ENCODE results near the gene CACHD1. TPM values are rescaled to one million over a fixed set of nuclear protein-coding genes. Genes with fewer than 3 reads are reported as not detected.

CACHD1 gene
- total RNA-seq, 1 experiment from 2014 or later, result 8.4 TPM

DNA sequence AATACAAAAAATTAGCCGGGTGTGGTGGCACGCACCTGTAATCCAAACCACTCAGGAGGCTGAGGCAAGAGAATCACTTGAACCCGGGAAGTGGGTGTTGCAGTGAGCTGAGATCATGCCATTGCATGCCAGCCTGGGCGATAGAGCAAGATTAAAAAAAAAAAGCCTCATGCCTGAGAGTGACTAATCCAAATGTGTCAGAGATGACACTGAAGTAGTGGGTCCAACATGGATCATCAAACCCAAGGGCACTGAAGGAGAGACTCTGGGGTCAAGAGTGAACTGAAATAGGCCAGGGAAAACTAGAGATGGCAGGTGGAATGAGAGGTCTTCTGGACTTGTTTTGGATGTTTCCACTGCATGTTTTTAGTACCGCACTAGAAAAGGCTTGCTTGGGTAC is 10.2 kb upstream of the CACHD1 start:
- Histone ChIP-seq H3K9ac (ENCODE audit: low read length) (no peak overlapping the region), H3K79me2 (ENCODE audit: insufficient read depth, low read length) (no peaks in the 10 kb centered on the region), H3K9me3 (ENCODE audit: control insufficient read depth in 1 of 2, insufficient read depth in 1 of 2, low read depth in 1 of 2, low read length in 2 of 2) (no peaks in the 10 kb centered on the region), H4K20me1 (ENCODE audit: insufficient read depth) (no peaks in the 10 kb centered on the region), H3K4me2 (ENCODE audit: low read length) (no peak overlapping the region), H3K27me3 (ENCODE audit: insufficient read depth, low read length) (no peaks in the 10 kb centered on the region), H3K9me2 (ENCODE audit: insufficient read depth) (no peaks in the 10 kb centered on the region), H3K27ac (ENCODE audit: low read depth, low read length) (no peak overlapping the region), H3K4me3 (replicated peaks in 1 of 2; ENCODE audit: low read depth in 1 of 2, low read length in 2 of 2) (no peak overlapping the region), H3K36me3 (ENCODE audit: control insufficient read depth in 1 of 2, insufficient read depth in 2 of 2, low read length in 2 of 2) (no peaks in the 10 kb centered on the region), H2AFZ (ENCODE audit: low read depth, low read length, poor library complexity, severe bottlenecking) (no peak overlapping the region), H3K4me1 (ENCODE audit: control insufficient read depth in 1 of 2, insufficient read depth in 2 of 2, low read length in 2 of 2) (no peaks in the 10 kb centered on the region)
- no peak for TF ChIP-seq SP1 (IDR thresholded peaks at IDR 0.05; ENCODE audit: low read depth)
- TF ChIP-seq RAD21 (IDR thresholded peaks at IDR 0.05; ENCODE audit: low read depth), result no peak
- no peak for TF ChIP-seq ZFX (IDR thresholded peaks at IDR 0.05)
- TF ChIP-seq, protein P1, sequence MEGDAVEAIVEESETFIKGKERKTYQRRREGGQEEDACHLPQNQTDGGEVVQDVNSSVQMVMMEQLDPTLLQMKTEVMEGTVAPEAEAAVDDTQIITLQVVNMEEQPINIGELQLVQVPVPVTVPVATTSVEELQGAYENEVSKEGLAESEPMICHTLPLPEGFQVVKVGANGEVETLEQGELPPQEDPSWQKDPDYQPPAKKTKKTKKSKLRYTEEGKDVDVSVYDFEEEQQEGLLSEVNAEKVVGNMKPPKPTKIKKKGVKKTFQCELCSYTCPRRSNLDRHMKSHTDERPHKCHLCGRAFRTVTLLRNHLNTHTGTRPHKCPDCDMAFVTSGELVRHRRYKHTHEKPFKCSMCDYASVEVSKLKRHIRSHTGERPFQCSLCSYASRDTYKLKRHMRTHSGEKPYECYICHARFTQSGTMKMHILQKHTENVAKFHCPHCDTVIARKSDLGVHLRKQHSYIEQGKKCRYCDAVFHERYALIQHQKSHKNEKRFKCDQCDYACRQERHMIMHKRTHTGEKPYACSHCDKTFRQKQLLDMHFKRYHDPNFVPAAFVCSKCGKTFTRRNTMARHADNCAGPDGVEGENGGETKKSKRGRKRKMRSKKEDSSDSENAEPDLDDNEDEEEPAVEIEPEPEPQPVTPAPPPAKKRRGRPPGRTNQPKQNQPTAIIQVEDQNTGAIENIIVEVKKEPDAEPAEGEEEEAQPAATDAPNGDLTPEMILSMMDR (IDR thresholded peaks at IDR 0.05 in 2 of 3, conservative IDR thresholded peaks at IDR 0.05 in 1 of 3; ENCODE audit: borderline replicate concordance in 1 of 3, insufficient read depth in 1 of 3, low read depth in 2 of 3, low read length in 2 of 3), result no peak
- TF ChIP-seq TCF7L2 (IDR thresholded peaks at IDR 0.05; ENCODE audit: borderline replicate concordance, extremely low read depth, insufficient read depth, insufficient read length), result no peak
- ATAC-seq, result no peak
- POLR2A ChIA-PET, result no interaction called here
- no peak for DNase-seq (ENCODE audit: low read depth, low spot score)
- intact Hi-C loops (cut with micrococcal nuclease), result no loop called here
- BruUV-seq (replicated peaks), result no TSS peak
- RAD21 ChIA-PET (ENCODE audit: low non-redundant PET in 1 of 2, low total read pairs in 2 of 2, uncharacterized antibody in 2 of 2, unreplicated experiment in 2 of 2), result no interaction called here
- CTCF ChIA-PET, result no interaction called here

DNA sequence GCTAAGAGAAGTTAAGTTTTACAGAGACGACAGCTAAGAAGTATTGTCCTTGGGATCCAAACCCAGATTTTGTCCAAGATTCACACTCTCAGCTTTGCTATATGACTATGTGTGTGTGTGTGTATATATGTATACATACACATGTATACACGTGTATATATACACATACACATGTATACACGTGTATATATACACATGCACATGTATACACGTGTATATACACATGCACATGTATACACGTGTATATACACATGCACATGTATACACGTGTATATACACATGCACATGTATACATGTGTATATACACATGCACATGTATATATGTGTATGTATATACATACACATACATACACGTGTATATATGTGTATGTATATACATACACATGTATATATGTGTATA is 3.9 kb upstream of the CACHD1 start:
- H3K79me2 ChIP-seq (ENCODE audit: insufficient read depth, low read length), result no peaks in the 10 kb centered on the region
- H3K9ac ChIP-seq (ENCODE audit: low read length), result no peak overlapping the region
- ChIA-PET RAD21 (ENCODE audit: low non-redundant PET in 1 of 2, low total read pairs in 2 of 2, uncharacterized antibody in 2 of 2, unreplicated experiment in 2 of 2) (no interaction called here), CTCF (no interaction called here), POLR2A (no interaction called here)
- DNase-seq (ENCODE audit: low read depth, low spot score) (no peak), ATAC-seq (no peak)
- no peak overlapping the region for H3K4me2 ChIP-seq (ENCODE audit: low read length)
- no peaks in the 10 kb centered on the region for H3K36me3 ChIP-seq (ENCODE audit: control insufficient read depth in 1 of 2, insufficient read depth in 2 of 2, low read length in 2 of 2)
- no peak overlapping the region for H3K27ac ChIP-seq (ENCODE audit: low read depth, low read length)
- no peaks in the 10 kb centered on the region for H3K9me3 ChIP-seq (ENCODE audit: control insufficient read depth in 1 of 2, insufficient read depth in 1 of 2, low read depth in 1 of 2, low read length in 2 of 2)
- no peak overlapping the region for H3K4me3 ChIP-seq (replicated peaks in 1 of 2; ENCODE audit: low read depth in 1 of 2, low read length in 2 of 2)
- intact Hi-C loops (cut with micrococcal nuclease), result no loop called here
- no peaks in the 10 kb centered on the region for H3K9me2 ChIP-seq (ENCODE audit: insufficient read depth)
- H3K4me1 ChIP-seq (ENCODE audit: control insufficient read depth in 1 of 2, insufficient read depth in 2 of 2, low read length in 2 of 2), result peaks cover 0 to 6% of the 10 kb centered on the region in 2 experiments; a peak in 2 of 4 replicates
- no TSS peak for BruUV-seq (replicated peaks)
- H2AFZ ChIP-seq (ENCODE audit: low read depth, low read length, poor library complexity, severe bottlenecking), result no peak overlapping the region
- H4K20me1 ChIP-seq (ENCODE audit: insufficient read depth), result no peaks in the 10 kb centered on the region
- H3K27me3 ChIP-seq (ENCODE audit: insufficient read depth, low read length), result no peaks in the 10 kb centered on the region
- TF ChIP-seq FOSL1 (IDR thresholded peaks at IDR 0.05; ENCODE audit: low read depth) (no peak), TCF7L2 (IDR thresholded peaks at IDR 0.05; ENCODE audit: borderline replicate concordance, extremely low read depth, insufficient read depth, insufficient read length) (no peak), EZH2phosphoT487 (IDR thresholded peaks at IDR 0.05; ENCODE audit: borderline replicate concordance) (no peak), SP1 (IDR thresholded peaks at IDR 0.05; ENCODE audit: low read depth) (no peak), EGR1 (IDR thresholded peaks at IDR 0.05; ENCODE audit: low read depth) (no peak), ZFX (IDR thresholded peaks at IDR 0.05) (no peak), CBX3 (IDR thresholded peaks at IDR 0.05; ENCODE audit: low read depth) (no peak), JUND (IDR thresholded peaks at IDR 0.05) (no peak)
- TF ChIP-seq, protein P2, sequence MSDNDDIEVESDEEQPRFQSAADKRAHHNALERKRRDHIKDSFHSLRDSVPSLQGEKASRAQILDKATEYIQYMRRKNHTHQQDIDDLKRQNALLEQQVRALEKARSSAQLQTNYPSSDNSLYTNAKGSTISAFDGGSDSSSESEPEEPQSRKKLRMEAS (IDR thresholded peaks at IDR 0.05), result no peak
- TF ChIP-seq, protein P3, sequence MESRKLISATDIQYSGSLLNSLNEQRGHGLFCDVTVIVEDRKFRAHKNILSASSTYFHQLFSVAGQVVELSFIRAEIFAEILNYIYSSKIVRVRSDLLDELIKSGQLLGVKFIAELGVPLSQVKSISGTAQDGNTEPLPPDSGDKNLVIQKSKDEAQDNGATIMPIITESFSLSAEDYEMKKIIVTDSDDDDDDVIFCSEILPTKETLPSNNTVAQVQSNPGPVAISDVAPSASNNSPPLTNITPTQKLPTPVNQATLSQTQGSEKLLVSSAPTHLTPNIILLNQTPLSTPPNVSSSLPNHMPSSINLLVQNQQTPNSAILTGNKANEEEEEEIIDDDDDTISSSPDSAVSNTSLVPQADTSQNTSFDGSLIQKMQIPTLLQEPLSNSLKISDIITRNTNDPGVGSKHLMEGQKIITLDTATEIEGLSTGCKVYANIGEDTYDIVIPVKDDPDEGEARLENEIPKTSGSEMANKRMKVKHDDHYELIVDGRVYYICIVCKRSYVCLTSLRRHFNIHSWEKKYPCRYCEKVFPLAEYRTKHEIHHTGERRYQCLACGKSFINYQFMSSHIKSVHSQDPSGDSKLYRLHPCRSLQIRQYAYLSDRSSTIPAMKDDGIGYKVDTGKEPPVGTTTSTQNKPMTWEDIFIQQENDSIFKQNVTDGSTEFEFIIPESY (IDR thresholded peaks at IDR 0.05; ENCODE audit: extremely low read depth, insufficient replicate concordance, low read length), result no peak
- TF ChIP-seq, protein P4, sequence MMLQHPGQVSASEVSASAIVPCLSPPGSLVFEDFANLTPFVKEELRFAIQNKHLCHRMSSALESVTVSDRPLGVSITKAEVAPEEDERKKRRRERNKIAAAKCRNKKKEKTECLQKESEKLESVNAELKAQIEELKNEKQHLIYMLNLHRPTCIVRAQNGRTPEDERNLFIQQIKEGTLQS (IDR thresholded peaks at IDR 0.05), result no peak

Measured in HCT116 (cell line).